NCI-H1930 (cell line): ENCODE data around the gene ANKEF1.

Source experiments
- DNase-seq, 2 experiments: peaks; one replicate each; lab custom pipeline; 2025; lab: John Stamatoyannopoulos, UW

Gene ANKEF1

GRCh38 chr20:10089871-10090587 is 55.2 kb downstream of the ANKEF1 start:
- no peak for DNase-seq

- DNase-seq, result peak; percentile 26 to 40
These were observed 55.9 kb downstream of the ANKEF1 start for GRCh38 chr20:10090588-10091166.

- DNase-seq, result no peak
These were observed 58.4 kb downstream of the ANKEF1 start for GRCh38 chr20:10093087-10093591.

GRCh38 chr20:10094566-10095173 is 59.9 kb downstream of the ANKEF1 start:
- no peak for DNase-seq

GRCh38 chr20:10096790-10097189 is 62.0 kb downstream of the ANKEF1 start:
- no peak for DNase-seq

GRCh38 chr20:10105046-10105445 is 70.3 kb downstream of the ANKEF1 start:
- peak; percentile 36 to 69 for DNase-seq
